NOMO-1 treated with DMSO at 0.1 percent for 48 hours (cell line): ENCODE results near the gene SLX4IP.
"Not testable (repeated sequence)": the region's sequence is repeated elsewhere in the genome, so short reads cannot be mapped to it uniquely, and the experiment has no call there.

ENCODE experiments used
- DNase-seq: peaks from one replicate; lab custom pipeline; 2025; ENCODE audit not compliant: unreplicated experiment; lab: John Stamatoyannopoulos, UW

The SLX4IP gene

GRCh38 chr20:10595985-10596384 is 160.9 kb downstream of the SLX4IP start:
- DNase-seq: no peak

DNA sequence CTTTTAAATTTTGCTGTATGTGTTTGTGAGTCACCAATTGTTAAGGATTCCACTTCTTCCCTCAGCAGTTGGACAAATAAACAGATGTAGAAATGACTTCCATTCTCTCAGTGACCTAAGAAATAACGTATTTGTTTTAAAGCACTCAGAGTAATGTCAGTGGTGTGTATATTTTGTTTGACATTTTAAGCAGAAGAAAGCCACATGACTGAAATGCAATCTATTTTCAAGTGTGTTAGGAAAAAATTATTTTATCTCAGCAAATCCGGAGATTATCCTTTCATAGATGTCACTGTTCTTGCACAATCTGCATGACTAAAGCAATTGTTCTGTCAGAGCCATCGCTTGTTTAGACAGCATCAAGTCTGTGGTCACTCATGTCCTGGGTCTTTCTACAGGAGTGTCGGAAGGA is 161.6 kb downstream of the SLX4IP start:
- DNase-seq: no peak

GRCh38 chr20:10597637-10598036 is 162.5 kb downstream of the SLX4IP start:
- DNase-seq: no peak

DNA sequence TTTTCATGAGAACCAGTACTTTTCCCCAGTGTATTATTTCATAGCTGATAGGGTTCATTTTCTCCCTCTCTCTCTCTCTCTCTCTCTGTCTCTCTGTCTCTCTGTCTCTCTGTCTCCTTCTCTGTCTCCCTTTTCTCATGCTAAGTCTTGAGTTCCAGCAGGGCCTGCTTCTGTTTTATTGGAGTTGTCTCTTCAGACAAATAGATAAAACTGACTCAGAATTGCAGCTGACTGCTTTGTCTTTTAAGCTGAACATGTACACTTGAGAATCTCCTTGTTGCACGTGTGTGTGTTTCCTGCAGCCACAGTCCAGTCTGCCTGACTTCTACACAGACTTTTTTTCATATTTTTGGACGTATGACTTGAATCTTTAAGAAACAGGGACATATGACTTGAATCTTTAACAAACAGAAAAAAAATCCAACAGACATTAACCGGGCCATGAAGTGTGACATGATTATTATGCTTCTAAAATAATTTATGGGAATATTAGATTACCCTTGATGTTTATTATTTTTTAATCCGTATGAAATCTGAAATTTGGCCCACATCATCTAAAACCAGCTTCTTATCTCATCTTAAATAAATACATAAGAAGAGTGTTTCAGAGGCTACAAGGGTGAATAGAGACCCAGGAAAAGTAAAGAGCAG is 167.2 kb downstream of the SLX4IP start:
- no peak for DNase-seq

DNA sequence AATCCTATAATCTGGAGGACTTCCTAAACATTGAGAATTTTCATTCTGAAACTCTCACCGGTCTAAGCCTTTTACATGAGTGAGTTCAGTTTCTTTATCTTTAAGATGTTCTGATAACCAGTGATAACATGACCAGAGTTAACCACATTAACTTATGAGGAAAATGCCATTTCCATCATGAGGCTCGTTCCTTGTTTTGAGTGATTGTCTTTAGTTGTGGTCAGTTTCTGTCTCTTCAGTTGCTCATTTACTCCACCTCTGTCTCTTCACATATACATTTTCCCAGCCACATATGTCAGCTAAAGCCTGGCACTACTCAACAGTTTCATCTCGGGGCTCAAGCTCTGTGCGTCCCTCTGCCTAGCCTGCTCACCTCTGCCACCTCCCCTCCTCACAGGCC is 168.3 kb downstream of the SLX4IP start:
- no peak for DNase-seq

GRCh38 chr20:10603971-10604864 is 169.1 kb downstream of the SLX4IP start:
- no peak for DNase-seq

DNA sequence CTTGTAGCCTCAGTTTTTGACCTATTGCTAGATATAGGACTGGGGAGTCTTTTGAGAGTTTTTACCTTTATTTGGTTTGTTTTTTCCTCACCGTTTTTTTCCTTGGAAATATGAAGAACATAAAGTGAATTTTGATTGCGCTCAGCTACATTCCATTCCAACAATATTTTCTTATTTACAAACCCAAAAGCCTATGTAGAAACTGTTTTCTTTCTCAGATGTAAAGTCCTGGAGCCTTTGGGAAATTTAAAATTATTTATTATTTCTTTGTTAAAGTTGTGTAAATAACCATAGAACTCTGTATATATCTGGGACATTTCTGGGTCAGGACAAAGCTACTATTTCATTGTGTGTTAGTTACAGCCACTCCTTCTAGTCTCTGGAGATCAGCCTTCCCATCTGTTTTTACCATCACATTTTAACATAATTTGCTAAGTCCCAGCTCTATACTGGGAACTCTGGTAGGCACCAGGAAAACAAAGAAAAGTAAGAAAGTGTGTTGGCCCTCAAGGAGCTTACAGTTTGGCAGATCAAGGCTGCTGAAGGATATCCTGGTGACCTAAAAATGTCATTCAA is 169.8 kb downstream of the SLX4IP start:
- no peak for DNase-seq

GRCh38 chr20:10605547-10606195 is 170.6 kb downstream of the SLX4IP start:
- no peak for DNase-seq

- no peak for DNase-seq
Measured at GRCh38 chr20:10609276-10609675, 174.2 kb downstream of the SLX4IP start.

DNA sequence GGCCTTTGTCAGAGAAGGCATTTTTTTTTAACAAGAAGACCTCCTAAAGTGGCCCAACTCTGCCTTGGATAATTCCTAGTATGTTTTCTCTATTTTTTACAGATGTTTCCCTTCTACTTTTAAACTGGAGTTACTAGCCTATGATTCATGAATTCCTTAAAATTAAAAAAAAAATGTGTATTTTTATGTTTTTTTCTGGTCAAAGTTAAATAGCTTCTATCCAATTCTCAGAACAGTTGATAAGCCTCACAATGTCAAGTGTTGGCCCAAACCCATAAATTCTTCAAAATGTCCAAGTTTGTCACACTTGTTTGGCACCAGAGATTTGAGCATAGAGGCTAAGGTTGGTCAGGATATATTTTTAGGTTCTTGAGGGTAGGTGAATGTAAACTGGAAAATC is 174.7 kb downstream of the SLX4IP start:
- DNase-seq: no peak

- no peak for DNase-seq
Measured at GRCh38 chr20:10610251-10610650, 175.1 kb downstream of the SLX4IP start.

DNA sequence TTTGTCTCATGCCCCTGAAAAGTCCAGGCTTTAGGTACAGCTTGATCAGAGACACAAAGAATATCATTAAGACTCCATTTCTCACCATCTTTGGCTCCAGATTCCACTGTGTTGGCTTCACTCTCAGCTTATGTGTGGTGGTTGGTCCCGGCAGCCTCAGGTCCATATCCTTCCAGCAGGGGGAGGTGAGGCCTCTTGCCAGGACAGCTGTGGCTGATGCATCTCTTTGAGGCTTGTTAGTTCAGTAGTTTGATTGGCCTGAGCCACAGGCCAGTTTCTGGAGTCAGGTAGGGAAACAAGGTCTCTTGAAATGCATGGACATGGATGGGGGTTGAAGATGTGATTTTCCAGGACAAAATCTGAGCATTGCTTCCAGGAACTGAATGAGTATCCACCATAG is 176.3 kb downstream of the SLX4IP start:
- no peak for DNase-seq

DNA sequence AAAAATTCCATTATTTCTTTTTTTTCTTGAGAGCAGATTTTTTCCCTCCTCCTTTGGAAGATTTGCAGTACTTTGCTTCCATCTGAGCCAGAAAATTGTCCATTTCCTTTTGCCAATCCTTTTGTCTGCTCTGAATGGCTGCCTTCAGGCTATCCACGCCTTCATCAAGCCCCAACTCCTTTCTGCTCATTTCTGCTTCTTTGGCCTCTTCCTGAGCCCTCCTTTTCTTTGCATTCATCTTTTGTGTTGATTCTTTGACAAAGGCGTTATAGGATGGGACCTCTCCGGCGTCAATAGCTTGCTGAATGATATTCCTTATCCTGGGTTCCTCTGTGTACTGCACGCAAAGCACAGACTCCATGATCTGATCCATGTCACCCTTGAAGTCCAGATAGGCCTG is 178.3 kb downstream of the SLX4IP start:
- not testable (repeated sequence) for DNase-seq

DNA sequence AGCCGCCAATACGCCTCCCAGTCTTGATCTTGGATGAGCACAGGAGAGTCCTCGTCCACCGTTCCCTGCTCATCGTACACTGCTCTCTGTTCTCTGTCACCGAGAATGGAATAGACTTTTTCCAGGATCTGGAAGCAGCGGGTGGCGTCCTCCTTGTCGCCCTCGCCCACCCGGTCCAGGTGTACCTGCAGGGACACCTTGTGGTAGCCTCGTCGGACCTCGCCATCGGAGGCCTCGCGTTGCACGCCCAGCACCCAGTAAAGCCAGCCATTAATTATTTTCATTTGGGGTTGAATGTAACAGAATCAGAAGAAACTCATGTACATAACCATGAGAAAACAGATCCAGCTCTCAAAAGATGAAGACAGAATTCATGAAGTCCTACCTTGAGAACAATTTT is 178.8 kb downstream of the SLX4IP start:
- no peak for DNase-seq

DNA sequence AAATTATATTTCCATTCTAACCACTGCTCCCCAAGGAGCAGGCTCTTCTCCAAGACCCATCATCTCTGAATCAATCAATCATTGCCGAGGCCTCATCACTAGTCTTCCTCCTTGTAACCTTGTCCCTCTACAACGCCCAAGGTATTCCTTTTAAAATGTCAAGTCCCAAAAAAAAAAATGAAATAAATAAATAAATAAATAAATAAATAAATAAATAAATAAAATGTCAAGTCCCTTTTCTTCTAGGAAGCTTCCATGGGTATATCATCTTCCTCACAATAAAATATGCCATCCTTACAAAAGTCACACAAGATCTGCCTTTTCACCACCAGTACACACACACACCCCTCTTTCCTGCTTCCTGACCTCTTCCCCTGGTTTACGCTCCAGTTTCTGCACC is 181.1 kb downstream of the SLX4IP start:
- DNase-seq: no peak

DNA sequence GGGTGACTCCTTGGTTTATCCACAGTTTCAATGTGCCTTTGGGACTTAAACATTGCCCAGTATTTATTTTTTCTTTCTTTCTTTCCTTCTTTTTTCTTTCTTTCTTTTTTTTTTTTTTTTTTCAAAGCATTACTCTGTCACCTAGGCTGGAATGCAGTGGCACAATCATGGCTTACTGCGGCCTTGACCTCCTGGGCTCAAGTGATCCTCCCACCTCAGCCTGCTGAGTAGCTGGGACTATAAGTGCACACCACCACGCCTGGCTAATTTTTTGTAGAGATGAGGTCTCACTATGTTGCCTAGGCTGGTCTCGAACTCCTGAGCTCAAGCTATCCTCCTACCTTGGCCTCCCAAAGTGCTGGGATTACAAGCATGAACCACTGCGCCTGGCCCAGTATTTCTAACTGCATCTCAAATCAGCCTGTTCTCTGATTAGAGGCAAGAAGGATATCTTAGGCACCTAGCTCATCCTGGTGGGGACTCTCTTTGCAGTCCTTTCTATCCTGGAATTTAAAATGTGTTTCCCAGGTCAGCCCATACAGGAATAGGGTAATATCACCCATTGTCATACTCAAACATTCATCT is 182.5 kb downstream of the SLX4IP start:
- not testable (repeated sequence) for DNase-seq

DNA sequence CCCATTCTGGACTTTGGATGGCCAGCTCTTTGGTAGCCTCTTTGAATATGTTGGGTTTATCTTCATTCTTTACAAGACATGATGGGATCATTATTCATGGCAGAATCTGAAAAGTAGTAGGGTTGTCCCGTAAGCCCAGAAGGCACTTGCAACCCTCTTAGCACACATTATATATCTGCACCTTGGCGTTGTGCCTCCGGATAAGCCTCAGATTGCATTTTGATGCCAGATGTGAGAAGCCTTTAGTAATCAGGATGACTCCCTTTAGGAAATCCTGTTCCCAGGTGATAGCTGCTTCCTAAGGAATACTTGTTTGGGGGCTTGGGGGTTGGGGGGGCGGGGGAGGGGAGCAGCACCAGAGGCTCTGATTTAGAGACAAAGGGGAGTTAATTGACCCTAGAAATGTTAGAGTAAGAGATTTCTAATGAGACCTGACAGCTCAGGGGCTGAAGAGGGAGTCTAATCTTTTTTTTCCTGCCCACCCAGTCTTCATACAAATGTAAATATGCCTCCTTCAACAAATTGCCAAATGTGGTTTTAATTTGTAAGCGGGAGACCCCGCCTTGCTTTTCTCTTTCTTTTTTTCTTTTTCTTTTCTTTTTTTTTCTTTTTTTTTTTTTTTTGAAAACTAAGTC is 183.6 kb downstream of the SLX4IP start:
- no peak for DNase-seq

DNA sequence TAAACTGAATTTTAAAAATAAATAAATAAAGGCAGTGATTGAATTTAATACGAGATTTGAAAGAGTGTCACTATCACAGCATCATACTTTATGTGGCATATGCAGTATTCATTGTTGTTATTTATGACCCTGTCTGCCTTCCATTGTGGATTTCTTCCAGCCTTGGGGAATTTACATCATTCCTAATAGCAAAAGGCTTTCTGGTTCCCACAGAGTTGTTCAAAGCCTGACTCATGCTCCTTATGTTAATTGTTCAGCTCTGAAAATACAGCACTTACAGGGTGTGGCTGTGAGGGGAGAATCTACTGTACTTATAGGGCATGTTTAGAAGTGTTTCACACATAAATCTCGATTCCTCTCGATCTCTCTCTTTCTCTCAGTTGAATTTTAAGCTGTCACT is 184.3 kb downstream of the SLX4IP start:
- DNase-seq: no peak

DNA sequence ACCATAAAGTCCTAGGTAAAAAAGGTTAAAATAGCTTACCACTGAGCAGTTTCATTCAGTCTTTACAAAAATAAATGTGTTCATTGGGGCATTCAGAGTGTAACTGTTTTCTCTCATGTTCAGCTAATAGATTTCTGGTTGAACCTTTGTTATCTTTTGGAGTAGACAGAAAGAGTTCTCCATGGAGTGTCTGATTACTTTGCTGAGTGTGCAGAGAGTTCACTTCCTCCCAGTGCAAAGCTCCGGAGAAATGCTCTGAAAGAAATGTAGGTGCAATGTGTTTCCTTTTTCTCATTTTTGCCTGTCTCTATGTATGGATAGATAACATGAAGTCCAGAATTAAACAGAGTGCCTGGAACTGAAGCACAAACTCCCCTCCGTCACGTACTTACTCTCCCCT is 186.0 kb downstream of the SLX4IP start:
- no peak for DNase-seq

DNA sequence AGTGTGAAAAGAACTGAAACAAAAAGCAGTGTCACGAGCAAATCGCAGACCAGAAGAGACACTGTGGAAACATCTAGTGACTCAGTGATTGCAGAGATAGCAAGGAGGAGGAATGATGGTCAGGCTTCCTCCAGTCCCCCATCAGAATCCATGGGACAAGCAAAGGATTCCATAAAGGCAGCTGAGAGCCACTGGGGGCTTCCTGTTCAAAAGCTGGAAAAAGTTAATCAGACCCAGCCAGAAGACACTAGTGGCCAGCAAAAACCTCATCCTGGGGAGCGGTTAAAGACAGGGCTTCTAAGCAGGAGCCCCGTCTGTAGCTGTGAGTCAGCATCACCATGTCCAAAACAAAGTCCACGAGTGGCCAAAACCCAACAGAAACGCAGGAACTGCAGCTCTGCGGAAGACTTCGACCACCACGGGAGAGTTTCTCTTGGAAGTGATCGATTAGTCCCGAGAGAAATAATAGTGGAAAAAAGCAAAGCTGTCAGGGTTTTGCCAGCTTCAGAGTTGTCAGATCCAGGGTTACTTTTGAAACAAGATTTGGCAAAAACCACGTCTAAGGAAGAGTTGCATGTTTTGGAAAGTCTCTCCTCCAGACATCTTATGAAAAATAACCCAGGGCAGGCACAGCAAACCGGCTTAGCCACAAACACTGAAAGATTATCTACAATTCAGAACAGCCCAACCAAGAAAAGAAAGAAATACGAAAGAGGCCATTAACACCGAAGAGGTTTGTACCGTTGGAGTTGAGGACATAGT is 187.7 kb downstream of the SLX4IP start:
- DNase-seq: no peak
